HG03159 (cell line): ENCODE data around the gene GALNT1.
A peak's percentile ranks its signal among the peaks of the same experiment; 100 is the strongest.

Experiments used
- ATAC-seq: cut with Tn5 transposase; IDR thresholded peaks from one replicate; pipeline ENCODE4 v1.9.1; 2021; ENCODE audit warnings: mild to moderate bottlenecking, moderate library complexity; ENCODE audit not compliant: unreplicated experiment

The GALNT1 gene

DNA sequence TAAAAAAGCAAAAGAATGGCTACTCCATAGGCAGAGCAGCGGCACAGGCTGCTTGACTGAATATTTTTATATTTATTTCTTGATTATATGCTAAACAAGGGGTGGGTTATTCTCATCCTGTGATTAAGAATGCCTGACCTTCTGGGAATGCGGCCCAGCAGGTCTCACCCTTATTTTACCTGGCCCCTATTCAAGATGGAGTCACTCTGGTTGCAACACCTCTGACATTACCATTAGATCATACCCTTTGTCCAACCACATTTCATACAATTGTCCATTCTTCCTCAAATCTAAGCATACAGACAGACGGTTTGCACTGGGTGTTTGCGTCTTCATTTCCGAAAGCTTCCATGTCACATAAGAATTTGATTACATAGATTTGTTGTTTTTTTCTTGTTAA, 168.2 kb downstream of the GALNT1 start:
- no peak for ATAC-seq

DNA sequence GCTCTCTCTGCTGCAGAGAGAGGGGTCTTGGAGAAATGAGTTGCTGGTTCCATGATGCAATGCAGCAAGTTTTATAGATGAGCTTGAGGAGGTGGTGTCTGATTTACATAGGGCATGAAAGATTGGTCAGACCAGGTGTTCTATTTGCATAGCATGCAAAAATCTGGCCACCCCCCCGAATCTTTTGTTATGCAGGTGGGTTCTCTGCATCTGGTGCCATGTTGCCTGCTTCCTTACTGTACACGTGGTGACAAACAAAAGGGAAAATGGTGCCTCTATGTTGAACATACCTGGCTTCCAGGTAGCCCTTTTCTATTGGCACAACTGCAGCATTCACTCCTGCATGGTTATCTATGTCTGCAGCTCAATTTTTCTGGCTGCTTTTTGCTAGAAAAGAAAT, 169.4 kb downstream of the GALNT1 start:
- ATAC-seq = no peak

DNA sequence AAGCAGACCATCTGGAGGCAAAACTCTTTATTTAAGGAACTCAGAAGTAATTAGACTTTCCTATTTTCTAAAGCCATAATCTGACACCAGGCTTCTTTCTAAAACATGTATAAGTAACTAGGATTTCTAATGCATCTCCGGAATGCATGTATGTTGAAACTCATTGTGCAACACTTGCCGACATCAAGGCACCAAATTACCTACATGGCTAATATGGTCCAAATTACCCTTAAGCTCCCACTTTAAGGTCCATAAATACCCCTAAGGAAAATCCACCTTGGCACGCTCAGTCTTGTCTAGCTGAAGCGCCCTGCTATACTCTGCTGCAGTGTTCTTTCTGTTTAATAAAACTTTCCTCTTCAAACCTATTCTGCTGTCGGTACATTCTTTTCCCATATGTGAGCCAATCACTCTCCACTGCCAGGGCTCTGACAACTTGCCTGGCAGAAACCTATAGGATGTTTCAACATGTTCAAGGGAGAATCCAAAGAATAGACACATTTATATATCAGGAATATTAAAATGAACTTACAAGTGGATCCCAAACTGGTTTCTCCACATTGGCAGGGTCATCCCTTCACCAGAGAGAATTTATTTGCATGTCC, 171.9 kb downstream of the GALNT1 start:
- no peak for ATAC-seq

DNA sequence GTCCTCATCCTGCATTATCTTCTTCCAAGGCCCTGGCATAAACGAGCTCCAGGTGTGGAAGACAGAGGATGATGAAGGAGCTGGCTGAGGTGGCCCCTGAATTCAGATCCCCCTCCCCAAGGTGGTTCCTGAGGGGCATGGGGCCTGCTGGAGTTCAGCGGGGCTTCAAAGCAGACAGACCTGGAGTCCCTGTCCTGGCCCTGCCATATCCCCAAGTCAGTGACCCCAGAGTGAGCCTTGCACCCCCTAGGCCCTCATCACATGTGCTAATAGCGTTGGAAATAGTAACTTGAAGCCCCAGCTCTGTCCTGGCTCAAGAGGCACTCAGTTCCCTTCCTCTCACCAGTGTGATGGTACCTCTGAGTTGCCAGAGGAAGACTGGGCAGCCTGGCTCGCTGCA, 172.9 kb downstream of the GALNT1 start:
- ATAC-seq = no peak

DNA sequence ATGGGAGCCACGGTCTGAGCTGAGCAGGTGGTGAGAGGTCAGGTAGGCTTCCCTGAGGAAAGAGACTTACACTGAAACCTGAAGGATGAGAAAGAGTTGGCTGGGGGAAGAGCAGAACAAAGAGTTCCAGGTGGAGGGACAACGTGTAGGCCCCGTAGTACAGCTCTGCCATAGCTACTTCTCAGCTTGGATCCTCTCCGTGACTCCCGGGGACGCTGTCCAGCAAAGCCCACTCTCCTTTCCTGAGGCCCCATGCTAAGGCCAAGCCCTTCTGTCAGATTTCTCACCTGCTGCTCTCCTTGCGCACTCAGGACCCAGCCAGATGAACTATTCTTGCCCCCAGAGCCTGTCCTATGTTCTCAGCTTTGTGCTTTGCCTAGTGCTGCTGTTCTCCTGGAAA, 173.8 kb downstream of the GALNT1 start:
- no peak for ATAC-seq

DNA sequence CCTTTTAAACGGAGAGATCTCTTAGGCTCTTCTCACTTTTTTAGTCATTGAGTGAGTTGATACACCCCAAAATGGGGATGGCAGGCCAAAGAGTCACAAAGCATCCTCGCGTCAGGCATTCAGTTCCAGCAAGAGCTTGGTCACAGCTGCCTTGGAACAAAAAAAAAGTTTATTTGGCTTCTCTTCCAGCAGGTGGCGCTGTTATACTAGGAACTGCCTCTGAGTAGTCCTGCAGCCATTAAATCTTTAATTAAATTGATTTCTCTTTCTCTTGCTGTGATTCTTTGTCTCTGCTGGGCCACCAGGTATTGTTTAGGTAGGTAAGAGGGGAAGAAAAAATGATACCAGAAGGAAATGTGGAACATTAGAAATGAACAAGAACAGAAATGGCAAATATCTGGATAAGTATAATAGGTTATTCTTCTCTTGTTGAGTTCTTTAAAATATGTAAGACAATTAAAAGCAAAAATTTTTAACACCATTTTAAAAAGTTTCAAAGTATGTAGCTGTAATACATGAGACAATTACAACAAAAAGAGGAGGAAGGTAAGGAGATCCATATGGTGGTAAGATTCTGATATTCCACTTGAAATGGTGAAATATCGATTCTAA, 175.1 kb downstream of the GALNT1 start:
- peak; percentile 76 for ATAC-seq
